HG02852 (cell line): ENCODE measurements around the gene DHRS1.

ENCODE experiments used
- ATAC-seq: cut with Tn5 transposase; IDR thresholded peaks from one replicate; pipeline ENCODE4 v1.9.1; 2021; ENCODE audit warnings: mild to moderate bottlenecking, moderate library complexity; ENCODE audit not compliant: unreplicated experiment

The DHRS1 gene

DNA sequence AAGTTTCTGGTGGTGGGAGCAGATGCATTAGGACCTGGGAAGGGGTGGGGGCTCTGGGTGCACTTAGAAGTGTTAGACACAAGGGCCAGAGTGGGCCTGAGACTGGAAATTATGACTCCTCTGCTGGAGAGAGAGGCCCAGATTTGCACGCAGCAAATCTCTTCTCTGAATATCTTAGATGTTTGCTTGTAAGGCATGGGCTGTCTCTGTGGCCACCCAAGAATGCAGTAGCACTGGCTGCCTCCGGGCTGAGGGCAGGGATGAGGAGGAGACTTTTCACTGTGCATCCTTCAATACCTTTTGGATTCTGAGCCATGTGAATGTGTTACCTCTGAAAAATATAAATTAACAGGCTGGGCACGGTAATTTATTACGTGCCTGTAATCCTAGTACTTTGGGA, 14.2 kb downstream of the DHRS1 start:
- ATAC-seq = no peak

GRCh38 chr14:24284501-24285035, 15.0 kb downstream of the DHRS1 start:
- ATAC-seq = no peak

DNA sequence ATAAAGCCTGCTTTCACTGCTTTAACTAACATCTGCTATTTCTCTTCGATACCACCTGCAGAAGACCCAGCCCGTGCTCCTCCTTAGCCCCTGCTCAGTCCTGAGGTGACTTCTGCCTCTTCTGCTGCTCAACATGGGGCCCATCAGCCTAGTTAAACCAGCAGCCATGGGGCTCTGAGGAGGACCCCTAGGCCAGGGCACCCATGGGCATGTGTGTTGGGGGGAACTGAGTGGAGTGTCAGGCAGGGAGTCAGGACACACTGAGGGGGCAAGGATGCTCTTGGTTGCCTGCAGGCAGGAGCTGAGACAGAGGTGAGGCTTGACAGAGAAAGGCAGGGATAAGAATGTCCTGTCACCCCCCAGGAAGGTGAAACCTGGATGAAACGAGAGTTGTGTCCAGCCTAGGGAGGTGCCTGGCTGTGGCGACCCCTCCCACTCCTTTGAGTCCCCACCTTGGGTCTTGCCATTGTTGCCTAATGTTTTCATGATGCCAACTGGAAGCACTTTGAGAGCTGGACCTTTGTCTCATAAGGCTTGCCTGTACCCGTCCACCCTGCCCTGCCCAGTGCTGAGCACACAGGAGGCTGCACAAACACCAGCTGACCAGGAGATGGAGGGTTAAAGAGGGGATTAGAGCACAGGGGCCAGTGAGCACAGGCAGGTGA, 15.7 kb downstream of the DHRS1 start:
- no peak for ATAC-seq

- ATAC-seq = no peak
Measured at GRCh38 chr14:24282736-24283135, 16.8 kb downstream of the DHRS1 start.

DNA sequence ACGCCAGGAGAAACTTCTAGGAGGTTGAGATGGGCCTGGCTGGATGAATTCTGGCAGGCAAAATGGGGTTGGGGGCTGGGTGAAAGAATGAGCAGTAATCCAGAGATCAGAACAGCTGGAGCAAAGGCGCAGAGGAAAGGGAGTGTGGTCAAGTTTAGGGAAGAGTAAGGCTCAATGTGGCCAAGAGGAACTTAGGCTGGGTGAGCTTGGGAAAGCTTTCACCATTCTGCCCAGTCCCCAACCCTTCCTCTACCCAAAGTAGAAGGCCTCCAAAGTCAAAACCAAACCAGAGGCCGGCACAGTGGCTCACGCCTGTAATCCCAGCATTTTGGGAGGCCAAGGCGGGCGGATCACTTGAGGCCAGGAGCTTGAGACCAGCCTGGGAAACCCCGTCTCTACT, 17.9 kb downstream of the DHRS1 start:
- ATAC-seq = no peak

DNA sequence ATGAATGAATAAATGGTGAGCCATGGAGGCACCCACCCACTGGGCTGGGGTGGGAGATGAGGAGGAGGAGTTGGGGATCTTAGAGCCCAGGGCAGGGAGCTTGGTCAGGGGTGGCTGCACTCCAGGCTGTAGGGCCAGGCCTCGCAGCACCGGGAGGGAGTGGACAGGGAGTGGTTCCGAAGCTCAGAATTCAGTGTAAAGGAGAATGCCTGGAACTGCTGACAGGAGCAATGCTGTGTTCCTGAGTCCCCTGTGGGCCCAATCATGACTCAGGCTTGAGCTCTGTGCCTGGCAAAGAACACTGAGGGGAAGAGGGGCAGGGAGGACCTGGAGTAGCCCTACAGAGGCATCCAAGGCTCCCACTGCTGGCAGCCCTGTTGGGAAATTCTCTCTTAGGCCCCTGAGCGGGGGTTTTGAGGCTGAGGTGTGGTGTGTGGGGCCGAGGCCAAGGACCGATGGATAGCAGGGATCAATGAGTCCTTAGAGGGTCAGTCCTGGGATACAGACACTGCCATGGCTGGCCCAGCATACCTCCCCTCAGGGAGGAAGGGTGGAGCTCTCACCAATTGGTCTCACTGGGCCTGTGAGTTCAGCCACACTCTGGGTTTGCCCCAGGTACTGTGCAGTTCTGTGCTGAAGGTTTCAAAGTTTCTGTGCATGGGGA, 18.7 kb downstream of the DHRS1 start:
- ATAC-seq = no peak

- peak; percentile 61 for ATAC-seq
Measured at GRCh38 chr14:24279301-24280186, 20.0 kb downstream of the DHRS1 start.

GRCh38 chr14:24278424-24278823, 21.2 kb downstream of the DHRS1 start:
- ATAC-seq = no peak

- ATAC-seq = no peak
Measured at GRCh38 chr14:24277606-24278321, 21.8 kb downstream of the DHRS1 start.

DNA sequence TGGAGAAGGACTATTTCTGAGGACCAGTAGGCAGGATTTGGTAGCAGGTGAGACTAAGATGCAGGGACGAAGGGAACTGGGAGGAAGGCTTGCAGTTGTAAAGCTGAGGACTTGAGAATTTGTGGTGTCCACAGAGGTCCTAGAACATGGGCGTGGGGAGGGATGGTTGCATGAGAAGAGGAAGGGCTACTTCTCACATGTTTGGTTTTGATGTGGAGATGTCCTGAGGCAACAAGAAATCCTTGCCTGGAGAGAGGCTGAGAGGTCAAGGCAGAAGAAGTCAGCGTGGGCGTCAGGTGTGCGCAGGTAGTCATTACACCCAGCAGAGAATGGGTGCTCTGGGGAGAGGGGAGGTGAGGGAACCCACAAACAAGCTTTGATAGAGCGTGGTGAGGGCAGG, 22.5 kb downstream of the DHRS1 start:
- no peak for ATAC-seq

GRCh38 chr14:24274101-24274543, 25.5 kb downstream of the DHRS1 start:
- ATAC-seq = peak; percentile 45

- no peak for ATAC-seq
Measured at GRCh38 chr14:24273422-24273998, 26.1 kb downstream of the DHRS1 start.

DNA sequence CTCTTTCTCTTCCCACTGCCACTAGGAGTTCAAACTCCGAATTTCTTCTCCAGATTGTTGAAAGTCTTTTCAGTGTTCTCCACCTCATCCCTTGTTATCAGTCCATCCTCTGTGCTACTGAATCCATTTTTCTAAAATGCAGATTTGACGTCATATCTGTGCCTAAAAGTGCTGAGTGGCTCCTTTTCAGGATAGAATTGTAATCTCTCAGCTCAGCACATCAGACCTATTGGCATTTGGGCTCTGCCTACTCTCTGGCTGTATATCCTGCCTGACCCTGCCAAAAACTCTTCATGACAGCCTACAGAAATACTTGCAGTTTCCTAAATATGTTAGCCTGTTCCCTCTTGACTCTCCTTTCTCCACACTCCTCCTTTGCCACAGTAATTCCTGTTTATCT, 27.1 kb downstream of the DHRS1 start:
- no peak for ATAC-seq

GRCh38 chr14:24271834-24272263, 27.7 kb downstream of the DHRS1 start:
- ATAC-seq = no peak

GRCh38 chr14:24271134-24271833, 28.3 kb downstream of the DHRS1 start, which contains the start of gene RABGGTA:
Gene RABGGTA (minus strand): TSS chr14:24271597. CDS start chr14:24271115, 482 bp downstream.
- ATAC-seq = peak; percentile 90

- ATAC-seq = no peak
Measured at GRCh38 chr14:24270537-24271133, 28.9 kb downstream of the DHRS1 start.

DNA sequence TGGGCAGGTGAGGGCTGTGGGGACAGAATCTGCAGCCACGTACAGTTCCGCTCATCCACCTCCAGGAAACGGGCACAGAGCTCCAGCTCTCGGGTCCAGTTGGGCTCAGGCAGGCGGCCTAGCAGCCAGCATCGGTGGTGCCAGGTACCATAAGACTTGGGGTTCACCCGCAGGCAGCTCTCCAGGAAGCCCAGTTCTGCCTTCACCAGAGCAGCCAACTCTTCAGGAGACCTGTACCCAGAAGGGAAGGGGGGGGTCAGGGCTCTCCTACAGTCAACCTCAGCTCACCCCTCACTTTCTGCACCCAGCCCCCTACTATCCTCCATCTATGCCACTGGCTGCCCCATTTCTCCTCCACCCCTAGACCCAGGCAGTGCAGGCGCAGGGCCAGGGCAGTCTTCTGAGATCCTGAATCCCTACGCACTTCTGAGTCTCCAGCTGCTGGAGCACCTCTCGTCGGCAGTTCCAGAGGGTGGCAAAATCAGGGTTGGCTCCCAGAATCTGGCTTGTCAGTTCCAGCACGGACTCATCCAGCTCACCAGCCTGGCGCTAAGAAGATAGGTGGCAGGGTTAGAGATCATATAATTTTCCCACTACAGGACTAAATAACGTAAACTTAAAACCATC, 29.6 kb downstream of the DHRS1 start:
- ATAC-seq = no peak

GRCh38 chr14:24269368-24269767, 30.2 kb downstream of the DHRS1 start:
- no peak for ATAC-seq

- no peak for ATAC-seq
Measured at GRCh38 chr14:24268225-24268624, 31.4 kb downstream of the DHRS1 start.
